Uterus (tissue), 4 donors: ENCODE data around the gene GASK1A. TPM values are rescaled to one million over a fixed set of nuclear protein-coding genes. Genes with fewer than 3 reads are reported as not detected.
"Not testable (repeated sequence)": the region's sequence is repeated elsewhere in the genome, so short reads cannot be mapped to it uniquely, and the experiment has no call there.

ENCODE experiments used
- DNase-seq, 2 donors: peaks; one replicate each; pipeline ENCODE4 v3.0.0-alpha.2; 2019 to 2020
- H3K27ac ChIP-seq, 2 donors: fragments of 200-600 bp; sonication (generic); 1 replicate in 1 of 2; 2 replicates in 1 of 2; pipeline ENCODE4 v1.5.1; 2016 to 2018
- H3K27me3 ChIP-seq, 2 donors: fragments of 200-600 bp; sonication (generic); one replicate each; pipeline ENCODE4 v1.5.1; 2018 to 2019; ENCODE audit warnings: control low read depth in 1 of 2
- H3K36me3 ChIP-seq, 2 donors: fragments of 200-600 bp; sonication (generic); one replicate each; pipeline ENCODE4 v1.5.1; 2019; ENCODE audit warnings: control low read depth in 1 of 2
- H3K4me1 ChIP-seq, 2 donors: fragments of 200-600 bp; sonication (generic); one replicate each; pipeline ENCODE4 v1.5.1; 2018 to 2019; ENCODE audit warnings: control low read depth in 1 of 2
- H3K4me3 ChIP-seq, 2 donors: fragments of 200-600 bp; sonication (generic); 1 replicate in 1 of 2; 2 replicates in 1 of 2; pipeline ENCODE4 v1.5.1; 2018 to 2019; ENCODE audit warnings: mild to moderate bottlenecking in 1 of 2
- H3K9me3 ChIP-seq, 2 donors: fragments of 200-600 bp; sonication (generic); one replicate each; pipeline ENCODE4 v1.5.1; 2019; ENCODE audit warnings: control low read depth in 1 of 2
- CTCF ChIP-seq, 4 experiments: fragments of 200-600 bp in 2 of 4; fragments of 450-650 bp in 2 of 4; sonication (generic) in 2 of 4; IDR thresholded peaks; one replicate each; pipeline ENCODE4 v1.5.1; 2016 to 2019; ENCODE audit warnings: antibody characterized with exemption in 4 of 4, mild to moderate bottlenecking in 2 of 4, moderate library complexity in 1 of 4
- POLR2A ChIP-seq, 2 donors: fragments of 450-650 bp; IDR thresholded peaks; one replicate each; pipeline ENCODE4 v1.6.1; 2016; ENCODE audit warnings: antibody characterized with exemption in 2 of 2, mild to moderate bottlenecking in 1 of 2, moderate library complexity in 1 of 2
- intact Hi-C: fragments of 100-400 bp; cut with DNase I; formaldehyde crosslinking; loops from one replicate; pipeline ENCODE4 v1.15.1; 2023; ENCODE audit warnings: low total_unique reads
- total RNA-seq, 4 donors: library from RNA; depleted of rRNA in 3 of 4; stranded (reverse); fragments of >200 nt in 3 of 4; gene quantifications; one replicate each; pipeline versions ENCODE4 v1.1.0 to v1.2.4, GENCODE V29; 2014 to 2023
- donor health status: DM: yes; HTN: yes; CAD: no.

GASK1A gene
- total RNA-seq, 4 donors from 2014 or later: 26.3 to 65.8 (median 48.0) TPM

- intact Hi-C loops: no loop called here
- no peaks in the 10 kb centered on the region for H3K9me3 ChIP-seq
- no peaks in the 10 kb centered on the region for H3K4me1 ChIP-seq
- H3K27ac ChIP-seq: no peak overlapping the region
- H3K27me3 ChIP-seq: no peaks in the 10 kb centered on the region
- H3K36me3 ChIP-seq: no peaks in the 10 kb centered on the region
- DNase-seq: no peak
- TF ChIP-seq POLR2A (IDR thresholded peaks at IDR 0.05) (no peak), CTCF (IDR thresholded peaks at IDR 0.05) (no peak)
- no peak overlapping the region for H3K4me3 ChIP-seq
Measured at GRCh38 chr3:42970557-42970956, 8.6 kb upstream of the GASK1A start.

- Histone ChIP-seq H3K27ac (no peak overlapping the region), H3K9me3 (no peaks in the 10 kb centered on the region)
- intact Hi-C loops: no loop called here
Measured at GRCh38 chr3:42970976-42971772, 7.9 kb upstream of the GASK1A start.

GRCh38 chr3:42974906-42975305 is 4.2 kb upstream of the GASK1A start:
- H3K27me3 ChIP-seq, H3K4me3 ChIP-seq, H3K9me3 ChIP-seq, intact Hi-C loops, H3K36me3 ChIP-seq, H3K4me1 ChIP-seq, DNase-seq, H3K27ac ChIP-seq: not testable (repeated sequence)

More at GRCh38 chr3:42970976-42971772, 7.9 kb upstream of the GASK1A start:
- DNase-seq: no peak
- H3K4me1 ChIP-seq: no peaks in the 10 kb centered on the region
- H3K4me3 ChIP-seq: no peak overlapping the region
- TF ChIP-seq CTCF (IDR thresholded peaks at IDR 0.05): no peak
- TF ChIP-seq POLR2A (IDR thresholded peaks at IDR 0.05): no peak
- no peaks in the 10 kb centered on the region for H3K27me3 ChIP-seq
- no peaks in the 10 kb centered on the region for H3K36me3 ChIP-seq

- Histone ChIP-seq H3K36me3 (no peaks in the 10 kb centered on the region), H3K9me3 (no peaks in the 10 kb centered on the region), H3K4me1 (no peaks in the 10 kb centered on the region), H3K27ac (no peak overlapping the region), H3K27me3 (no peaks in the 10 kb centered on the region), H3K4me3 (no peak overlapping the region)
- no peak for DNase-seq
- no peak for TF ChIP-seq POLR2A (IDR thresholded peaks at IDR 0.05)
- TF ChIP-seq CTCF (IDR thresholded peaks at IDR 0.05): no peak
- intact Hi-C loops: no loop called here
Measured at GRCh38 chr3:42975456-42975855, 3.7 kb upstream of the GASK1A start.

- no peaks in the 10 kb centered on the region for H3K36me3 ChIP-seq
- intact Hi-C loops: no loop called here
- DNase-seq: no peak
- H3K27ac ChIP-seq: no peak overlapping the region
- no peaks in the 10 kb centered on the region for H3K4me1 ChIP-seq
- no peak for TF ChIP-seq CTCF (IDR thresholded peaks at IDR 0.05)
- H3K4me3 ChIP-seq: no peak overlapping the region
- H3K9me3 ChIP-seq: no peaks in the 10 kb centered on the region
- no peaks in the 10 kb centered on the region for H3K27me3 ChIP-seq
Measured at GRCh38 chr3:42975955-42976354, 3.2 kb upstream of the GASK1A start.
